Glutamatergic neuron (in vitro differentiated cells): ENCODE data around the gene MYL6B. TPM values are rescaled to one million over a fixed set of nuclear protein-coding genes. Genes with fewer than 3 reads are reported as not detected.

Experiments
- DNase-seq: peaks from one replicate; pipeline ENCODE4 v3.0.0; 2022
- H3K27ac Mint-ChIP-seq: one replicate; pipeline ENCODE4 v1.8.0; 2020; ENCODE audit warnings: mild to moderate bottlenecking, mixed read lengths, inconsistent platforms; ENCODE audit not compliant: unreplicated experiment
- H3K27me3 Mint-ChIP-seq: one replicate; pipeline ENCODE4 v1.8.0; 2020; ENCODE audit warnings: mild to moderate bottlenecking, moderate library complexity, mixed read lengths, inconsistent platforms; ENCODE audit not compliant: unreplicated experiment
- H3K36me3 Mint-ChIP-seq: one replicate; pipeline ENCODE4 v1.8.0; 2020; ENCODE audit warnings: mild to moderate bottlenecking, mixed read lengths, inconsistent platforms; ENCODE audit not compliant: unreplicated experiment
- H3K4me1 Mint-ChIP-seq: one replicate; pipeline ENCODE4 v1.8.0; 2020; ENCODE audit warnings: mild to moderate bottlenecking, low read depth, mixed read lengths, inconsistent platforms; ENCODE audit not compliant: unreplicated experiment
- H3K4me3 Mint-ChIP-seq: one replicate; pipeline ENCODE4 v1.8.0; 2020; ENCODE audit warnings: mild to moderate bottlenecking, mixed read lengths, inconsistent platforms; ENCODE audit not compliant: unreplicated experiment
- H3K9me3 Mint-ChIP-seq: one replicate; pipeline ENCODE4 v1.8.0; 2020; ENCODE audit warnings: mild to moderate bottlenecking, moderate library complexity, mixed read lengths, inconsistent platforms; ENCODE audit not compliant: unreplicated experiment
- CTCF ChIP-seq: fragments of 200-600 bp; sonication (generic); IDR thresholded peaks from one replicate; pipeline ENCODE4 v1.5.0; 2021; ENCODE audit not compliant: partially characterized antibody, unreplicated experiment
- total RNA-seq: library from RNA; stranded (reverse); fragmentation: NEBNext Ultra II Directional; extraction: Animal tissue kit (Norgen Biotek cat#: 25700); gene quantifications from one replicate; pipeline ENCODE4 v1.2.1, GENCODE V29; 2021; ENCODE audit not compliant: unreplicated experiment

MYL6B gene
- total RNA-seq, 1 donor from 2014 or later: 232 TPM

DNA sequence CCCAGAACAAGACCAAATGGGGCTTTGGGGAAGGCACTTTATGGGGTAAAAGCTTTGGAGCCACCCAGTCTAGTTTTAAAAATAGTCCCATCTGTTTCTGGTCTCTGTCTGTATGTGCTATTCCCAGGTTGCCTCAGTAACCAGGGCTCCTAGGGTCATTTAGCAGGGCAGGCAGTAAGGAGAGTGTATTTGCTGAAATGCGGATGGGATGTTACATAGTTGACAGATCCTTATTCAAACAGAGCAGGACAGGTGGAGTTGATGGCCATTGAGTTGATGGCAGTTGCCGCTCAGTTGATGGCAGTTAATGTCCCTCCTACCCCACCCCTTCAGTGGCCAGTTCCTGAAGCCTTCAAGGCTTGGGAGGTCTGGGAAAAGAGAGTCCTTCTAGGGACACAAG, 29.8 kb upstream of the MYL6B start:
- no peak for DNase-seq
- no peak for TF ChIP-seq CTCF
- Mint-ChIP-seq H3K27me3 (peaks cover 11% of the 10 kb centered on the region), H3K4me1 (peaks cover 25% of the 10 kb centered on the region), H3K4me3 (no peak overlapping the region), H3K36me3 (no peaks in the 10 kb centered on the region), H3K9me3 (peaks cover 11% of the 10 kb centered on the region), H3K27ac (no peak overlapping the region)

DNA sequence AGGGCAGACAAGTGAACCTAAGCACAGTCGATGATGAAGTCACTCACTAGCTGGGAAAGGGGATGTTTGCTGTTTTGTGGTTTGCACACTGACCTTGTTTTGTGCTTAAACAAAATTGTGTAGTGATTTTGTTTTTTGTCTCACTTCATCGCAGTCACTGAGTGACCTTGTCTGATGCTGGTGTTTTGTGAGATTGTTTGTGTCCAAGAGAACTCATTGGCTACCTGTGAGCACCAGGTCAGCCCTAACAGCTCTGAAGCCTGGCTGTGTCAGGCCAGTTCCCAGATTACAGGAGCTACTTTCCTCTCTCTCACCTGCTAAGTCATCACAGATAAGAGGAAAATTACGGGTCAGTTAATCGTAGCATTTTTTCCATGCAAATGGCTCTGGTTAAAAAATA, 28.3 kb upstream of the MYL6B start:
- H3K27ac Mint-ChIP-seq: no peak overlapping the region
- peaks cover 14% of the 10 kb centered on the region for H3K9me3 Mint-ChIP-seq
- H3K27me3 Mint-ChIP-seq: peaks cover 13% of the 10 kb centered on the region
- peak overlapping the region; percentile 7 for H3K4me3 Mint-ChIP-seq
- no peak for DNase-seq
- no peak for TF ChIP-seq CTCF
- no peaks in the 10 kb centered on the region for H3K36me3 Mint-ChIP-seq
- peaks cover 15% of the 10 kb centered on the region for H3K4me1 Mint-ChIP-seq

- peaks cover 15% of the 10 kb centered on the region for H3K4me1 Mint-ChIP-seq
- peak overlapping the region; percentile 58 for H3K4me3 Mint-ChIP-seq
- H3K27ac Mint-ChIP-seq: peak overlapping the region; percentile 57
- DNase-seq: no peak
- H3K36me3 Mint-ChIP-seq: no peaks in the 10 kb centered on the region
- peaks cover 13% of the 10 kb centered on the region for H3K27me3 Mint-ChIP-seq
- peaks cover 12% of the 10 kb centered on the region for H3K9me3 Mint-ChIP-seq
- no peak for TF ChIP-seq CTCF
These were observed 25.6 kb upstream of the MYL6B start for GRCh38 chr12:56126732-56127239.

- DNase-seq: no peak
- H3K4me1 Mint-ChIP-seq: peaks cover 15% of the 10 kb centered on the region
- H3K27me3 Mint-ChIP-seq: peaks cover 14% of the 10 kb centered on the region
- peak overlapping the region; percentile 99 for H3K4me3 Mint-ChIP-seq
- peaks cover 12% of the 10 kb centered on the region for H3K9me3 Mint-ChIP-seq
- peak overlapping the region; percentile 95 for H3K27ac Mint-ChIP-seq
- no peak for TF ChIP-seq CTCF
- H3K36me3 Mint-ChIP-seq: no peaks in the 10 kb centered on the region
These were observed 24.9 kb upstream of the MYL6B start for GRCh38 chr12:56127485-56127887.

- DNase-seq: peak; percentile 93
- peak within 1 kb of the TSS; percentile 99 for H3K4me3 Mint-ChIP-seq
- TF ChIP-seq CTCF: no peak
- H3K27me3 Mint-ChIP-seq: peaks cover 15% of the 10 kb centered on the region
- peaks cover 15% of the 10 kb centered on the region for H3K4me1 Mint-ChIP-seq
- peaks cover 12% of the 10 kb centered on the region for H3K9me3 Mint-ChIP-seq
- peak within 1 kb of the TSS; percentile 95 for H3K27ac Mint-ChIP-seq
- H3K36me3 Mint-ChIP-seq: no peaks in the 10 kb centered on the region
These were observed 24.3 kb upstream of the MYL6B start, which contains the start of gene ESYT1 for GRCh38 chr12:56127888-56128669. Gene ESYT1, plus strand, starts transcription at chr12:56128267. Its CDS starts 53 bp downstream, at chr12:56128320.
